ENCODE measurements around the gene MRPL40. TPM values are rescaled to one million over a fixed set of nuclear protein-coding genes. Genes with fewer than 3 reads are reported as not detected.

MRPL40 gene
- total RNA-seq, 4 donors from 2014 or later = 21.2 to 31.2 (median 27.7) TPM

DNA sequence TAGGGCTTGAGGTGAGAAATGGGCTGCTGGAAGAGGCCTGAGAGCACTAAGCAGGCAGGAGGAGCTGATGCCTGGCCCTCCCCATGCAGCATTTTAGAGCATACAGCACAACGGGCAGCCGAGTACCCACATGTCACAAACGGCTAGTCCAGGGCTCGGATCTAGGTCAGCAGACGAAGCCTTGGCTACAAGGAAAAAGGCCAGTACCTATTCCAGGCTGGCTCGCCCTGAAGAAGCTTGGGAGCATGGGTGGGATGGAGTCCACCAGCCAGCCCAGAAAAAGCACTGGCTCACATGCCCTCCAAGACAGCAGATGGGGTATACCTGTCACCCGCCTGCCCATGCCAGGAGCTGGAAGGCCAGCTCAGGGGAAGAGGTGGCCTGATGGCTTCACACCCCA is 37.1 kb downstream of the MRPL40 start:
- Histone ChIP-seq H3K27ac (replicated peaks in 1 of 4) (no peak overlapping the region), H3K9me3 (no peaks in the 10 kb centered on the region), H3K4me1 (peaks cover 0 to 10% (median 4%) of the 10 kb centered on the region in 4 donors), H3K4me3 (no peak overlapping the region), H3K27me3 (no peaks in the 10 kb centered on the region), H3K36me3 (peaks cover 88 to 100% (median 99%) of the 10 kb centered on the region in 4 donors)
- DNase-seq (ENCODE audit: extremely low spot score) = no peak
- TF ChIP-seq EP300 (IDR thresholded peaks at IDR 0.05) (no peak), POLR2AphosphoS5 (IDR thresholded peaks at IDR 0.05) (no peak), POLR2A (IDR thresholded peaks at IDR 0.05; ENCODE audit: low read depth) (no peak)
- TF ChIP-seq, protein P1, sequence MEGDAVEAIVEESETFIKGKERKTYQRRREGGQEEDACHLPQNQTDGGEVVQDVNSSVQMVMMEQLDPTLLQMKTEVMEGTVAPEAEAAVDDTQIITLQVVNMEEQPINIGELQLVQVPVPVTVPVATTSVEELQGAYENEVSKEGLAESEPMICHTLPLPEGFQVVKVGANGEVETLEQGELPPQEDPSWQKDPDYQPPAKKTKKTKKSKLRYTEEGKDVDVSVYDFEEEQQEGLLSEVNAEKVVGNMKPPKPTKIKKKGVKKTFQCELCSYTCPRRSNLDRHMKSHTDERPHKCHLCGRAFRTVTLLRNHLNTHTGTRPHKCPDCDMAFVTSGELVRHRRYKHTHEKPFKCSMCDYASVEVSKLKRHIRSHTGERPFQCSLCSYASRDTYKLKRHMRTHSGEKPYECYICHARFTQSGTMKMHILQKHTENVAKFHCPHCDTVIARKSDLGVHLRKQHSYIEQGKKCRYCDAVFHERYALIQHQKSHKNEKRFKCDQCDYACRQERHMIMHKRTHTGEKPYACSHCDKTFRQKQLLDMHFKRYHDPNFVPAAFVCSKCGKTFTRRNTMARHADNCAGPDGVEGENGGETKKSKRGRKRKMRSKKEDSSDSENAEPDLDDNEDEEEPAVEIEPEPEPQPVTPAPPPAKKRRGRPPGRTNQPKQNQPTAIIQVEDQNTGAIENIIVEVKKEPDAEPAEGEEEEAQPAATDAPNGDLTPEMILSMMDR (IDR thresholded peaks at IDR 0.05) = no peak
- WGBS = 83% methylated on average over 7 of the region's 7 CpGs
- intact Hi-C loops (cut with DNase I) = no loop called here

DNA sequence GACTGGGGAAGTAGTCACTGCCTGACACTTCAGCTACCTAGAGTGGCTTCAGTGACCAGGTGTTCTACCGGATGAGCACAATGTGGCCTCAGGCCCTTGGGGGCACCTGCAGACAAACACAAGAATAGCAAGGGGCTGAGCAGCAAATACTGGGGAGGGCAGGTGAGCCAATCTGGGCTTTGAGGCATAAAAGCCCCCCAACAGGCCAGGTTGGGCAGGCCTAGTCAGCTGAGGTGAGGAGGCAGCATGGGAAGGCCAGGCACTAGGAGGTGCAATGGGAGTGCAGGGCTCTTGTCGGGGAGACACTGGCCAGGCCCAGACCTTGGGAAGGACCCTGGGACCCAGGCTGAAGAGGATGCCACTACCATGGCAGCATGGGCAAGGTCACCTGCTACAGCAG is 37.7 kb downstream of the MRPL40 start:
- DNase-seq (ENCODE audit: extremely low spot score) = no peak
- Histone ChIP-seq H3K4me1 (peaks cover 0 to 15% (median 10%) of the 10 kb centered on the region in 4 donors), H3K9me3 (no peaks in the 10 kb centered on the region), H3K4me3 (no peak overlapping the region), H3K27me3 (no peaks in the 10 kb centered on the region), H3K36me3 (peaks cover 83 to 100% (median 99%) of the 10 kb centered on the region in 4 donors), H3K27ac (replicated peaks in 1 of 4) (no peak overlapping the region)
- TF ChIP-seq EP300 (IDR thresholded peaks at IDR 0.05) = no peak
- TF ChIP-seq POLR2A (IDR thresholded peaks at IDR 0.05; ENCODE audit: low read depth) = no peak
- TF ChIP-seq, protein P1 (IDR thresholded peaks at IDR 0.05) = no peak
- no peak for TF ChIP-seq POLR2AphosphoS5 (IDR thresholded peaks at IDR 0.05)
- intact Hi-C loops (cut with DNase I) = loop anchor here (5.0 kb wide), 1 partner anchor 38 kb away; the partner anchor contains the start of genes HIRA and MRPL40
- 94% methylated on average over 2 of the region's 2 CpGs for WGBS

DNA sequence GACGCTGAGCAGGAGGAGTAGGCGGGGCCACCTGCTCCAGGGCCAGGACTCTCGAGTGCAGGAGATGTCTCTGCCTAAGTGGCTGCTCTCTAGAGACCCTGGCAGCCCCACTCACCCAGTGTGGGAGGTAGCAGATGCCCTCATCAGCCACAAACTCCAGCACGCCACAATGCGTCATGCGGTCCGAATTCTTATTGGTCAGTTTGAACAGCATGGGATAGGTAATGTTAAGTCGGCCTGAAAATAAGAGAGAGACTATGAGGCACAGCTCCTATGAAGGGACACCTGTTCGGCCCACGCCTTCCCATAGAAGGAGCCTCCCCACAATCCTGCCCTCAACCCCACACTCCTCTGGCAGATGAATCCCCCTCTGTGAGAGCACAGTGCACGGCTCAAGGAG is 39.2 kb downstream of the MRPL40 start:
- Histone ChIP-seq H3K4me3 (no peak overlapping the region), H3K4me1 (peaks cover 0 to 31% (median 26%) of the 10 kb centered on the region in 4 donors), H3K9me3 (no peaks in the 10 kb centered on the region), H3K36me3 (peaks cover 68 to 91% (median 87%) of the 10 kb centered on the region in 4 donors), H3K27ac (replicated peaks in 1 of 4) (no peak overlapping the region), H3K27me3 (no peaks in the 10 kb centered on the region)
- no peak for TF ChIP-seq POLR2AphosphoS5 (IDR thresholded peaks at IDR 0.05)
- TF ChIP-seq, protein P1 (IDR thresholded peaks at IDR 0.05) = no peak
- no peak for TF ChIP-seq EP300 (IDR thresholded peaks at IDR 0.05)
- no peak for TF ChIP-seq POLR2A (IDR thresholded peaks at IDR 0.05; ENCODE audit: low read depth)
- intact Hi-C loops (cut with DNase I) = loop anchor here (5.0 kb wide), 1 partner anchor 39 kb away; the partner anchor contains the start of genes HIRA and MRPL40
- no peak for DNase-seq (ENCODE audit: extremely low spot score)
- 89% methylated on average over 11 of the region's 11 CpGs for WGBS

DNA sequence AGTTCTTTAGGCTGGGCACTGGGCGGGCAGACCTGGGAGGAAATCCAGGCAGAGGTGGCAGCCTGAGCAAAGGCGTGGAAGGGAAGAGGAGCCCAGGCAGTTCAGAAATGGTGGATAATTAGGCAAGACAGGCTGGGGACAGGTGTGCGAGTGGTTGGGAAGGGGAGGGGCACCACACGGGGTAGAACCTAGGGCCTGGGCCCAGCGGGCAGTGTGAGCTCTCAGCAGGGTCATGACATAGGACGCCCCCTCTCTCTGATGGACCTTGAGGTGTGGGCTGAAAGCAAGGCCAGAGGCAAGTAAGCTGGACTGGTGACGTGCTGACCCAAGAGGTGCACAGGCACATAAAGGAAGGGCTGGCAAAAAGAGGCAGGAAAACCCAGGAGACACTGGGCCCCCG is 39.9 kb downstream of the MRPL40 start:
- H3K4me1 ChIP-seq = peaks cover 1 to 37% (median 32%) of the 10 kb centered on the region in 4 donors
- H3K36me3 ChIP-seq = peaks cover 61 to 84% (median 81%) of the 10 kb centered on the region in 4 donors
- TF ChIP-seq POLR2A (IDR thresholded peaks at IDR 0.05; ENCODE audit: low read depth) = no peak
- TF ChIP-seq EP300 (IDR thresholded peaks at IDR 0.05) = no peak
- TF ChIP-seq, protein P1 (IDR thresholded peaks at IDR 0.05) = no peak
- TF ChIP-seq POLR2AphosphoS5 (IDR thresholded peaks at IDR 0.05) = no peak
- no peaks in the 10 kb centered on the region for H3K27me3 ChIP-seq
- no peak for DNase-seq (ENCODE audit: extremely low spot score)
- no peak overlapping the region for H3K4me3 ChIP-seq
- no peak overlapping the region for H3K27ac ChIP-seq (replicated peaks in 1 of 4)
- H3K9me3 ChIP-seq = no peaks in the 10 kb centered on the region
- WGBS = 92% methylated on average over 8 of the region's 8 CpGs
- intact Hi-C loops (cut with DNase I) = loop anchor here (5.0 kb wide), 1 partner anchor 40 kb away; the partner anchor contains the start of genes HIRA and MRPL40
